Upper lobe of left lung (tissue), 6 donors: Measurements from ENCODE around the gene PSD2. TPM values are rescaled to one million over a fixed set of nuclear protein-coding genes. Genes with fewer than 3 reads are reported as not detected.
A peak's percentile ranks its signal among the peaks of the same experiment; 100 is the strongest.

Experiments used
- ATAC-seq, 2 donors: fragments of 200-7000 bp; cut with Tn5 transposase; one replicate each; pipeline ENCODE4 v1.9.1; 2022; ENCODE audit warnings: mild to moderate bottlenecking in 2 of 2, moderate library complexity in 2 of 2; ENCODE audit not compliant: low FRiP score in 2 of 2
- DNase-seq, 2 donors: peaks; one replicate each; pipeline ENCODE4 v3.0.0-alpha.2; 2019 to 2020
- H3K27ac ChIP-seq, 4 donors: fragments of 200-600 bp; sonication (generic); one replicate each; pipeline ENCODE4 v1.5.1; 2016 to 2019
- H3K27me3 ChIP-seq, 4 donors: fragments of 200-600 bp; sonication (generic); one replicate each; pipeline ENCODE4 v1.5.1; 2017 to 2019
- H3K36me3 ChIP-seq, 4 donors: fragments of 200-600 bp; sonication (generic); one replicate each; pipeline ENCODE4 v1.5.1; 2016 to 2019
- H3K4me1 ChIP-seq, 4 donors: fragments of 200-600 bp; sonication (generic); one replicate each; pipeline ENCODE4 v1.5.1; 2018 to 2019
- H3K4me3 ChIP-seq, 4 donors: fragments of 200-600 bp; sonication (generic); one replicate each; pipeline ENCODE4 v1.5.1; 2017 to 2019; ENCODE audit warnings: mild to moderate bottlenecking in 2 of 4, moderate library complexity in 1 of 4
- H3K9me3 ChIP-seq, 4 donors: fragments of 200-600 bp; sonication (generic); one replicate each; pipeline ENCODE4 v1.5.1; 2018 to 2019
- EP300 ChIP-seq, 4 donors: sonication (generic); formaldehyde crosslinking; IDR thresholded peaks; one replicate each; pipeline ENCODE4 v1.5.1; 2017; ENCODE audit warnings: antibody characterized with exemption in 4 of 4, control low read depth in 2 of 4
- POLR2A ChIP-seq, 4 donors: fragments of 450-650 bp; IDR thresholded peaks; one replicate each; pipeline ENCODE4 v1.5.1; 2016 to 2017; ENCODE audit warnings: antibody characterized with exemption in 4 of 4, mild to moderate bottlenecking in 2 of 4
- POLR2AphosphoS5 ChIP-seq, 2 donors: sonication (generic); formaldehyde crosslinking; IDR thresholded peaks; one replicate each; pipeline ENCODE4 v1.5.1; 2017; ENCODE audit warnings: antibody characterized with exemption in 2 of 2
- whole genome bisulfite sequencing, 2 donors: methylation state at CpG; one replicate each; pipeline ENCODE4 v1.1.5; 2017 to 2018; 5-methylcytosine and 5-hydroxymethylcytosine counted together
- small RNA-seq, 4 donors: library from RNA; depleted of rRNA; stranded (forward); fragments of <200 nt; gene quantifications; one replicate each; pipeline ENCODE3, GENCODE V24; 2016
- total RNA-seq, 6 donors: library from RNA; depleted of rRNA in 4 of 6; stranded (reverse); fragments of >200 nt in 4 of 6; gene quantifications; one replicate each; pipeline versions ENCODE4 v1.1.0 to v1.2.1, GENCODE V29; 2016 to 2021
- TF ChIP-seq, protein P1 (sequence below), 6 experiments: fragments of 450-650 bp in 4 of 6; fragments of 200-600 bp in 2 of 6; sonication (generic) in 2 of 6; IDR thresholded peaks; one replicate each; pipeline ENCODE4 v1.5.1; 2016 to 2019; ENCODE audit warnings: antibody characterized with exemption in 6 of 6
- donor health status: DM: no; HTN: no; CAD: no; lungs with moderate emphysema.
- donor health status: DM: no; HTN: yes; CAD: no; lungs with severe emphysema.

PSD2 gene
- total RNA-seq, 6 donors from 2014 or later = 0.10 to 0.15 (median 0.11) TPM; not detected in 3

GRCh38 chr5:139893873-139894272 is 98.3 kb downstream of the PSD2 start:
- peak in 1 of 2 donors; percentile 48 for DNase-seq
- 80 to 81% methylated on average over 3 to 9 of the region's 9 CpGs for WGBS, 2 donors
- ATAC-seq = no peak
- no peaks in the 10 kb centered on the region for H3K27me3 ChIP-seq
- no peak for TF ChIP-seq POLR2AphosphoS5 (IDR thresholded peaks at IDR 0.05)
- TF ChIP-seq POLR2A (IDR thresholded peaks at IDR 0.05) = no peak
- TF ChIP-seq, protein P1, sequence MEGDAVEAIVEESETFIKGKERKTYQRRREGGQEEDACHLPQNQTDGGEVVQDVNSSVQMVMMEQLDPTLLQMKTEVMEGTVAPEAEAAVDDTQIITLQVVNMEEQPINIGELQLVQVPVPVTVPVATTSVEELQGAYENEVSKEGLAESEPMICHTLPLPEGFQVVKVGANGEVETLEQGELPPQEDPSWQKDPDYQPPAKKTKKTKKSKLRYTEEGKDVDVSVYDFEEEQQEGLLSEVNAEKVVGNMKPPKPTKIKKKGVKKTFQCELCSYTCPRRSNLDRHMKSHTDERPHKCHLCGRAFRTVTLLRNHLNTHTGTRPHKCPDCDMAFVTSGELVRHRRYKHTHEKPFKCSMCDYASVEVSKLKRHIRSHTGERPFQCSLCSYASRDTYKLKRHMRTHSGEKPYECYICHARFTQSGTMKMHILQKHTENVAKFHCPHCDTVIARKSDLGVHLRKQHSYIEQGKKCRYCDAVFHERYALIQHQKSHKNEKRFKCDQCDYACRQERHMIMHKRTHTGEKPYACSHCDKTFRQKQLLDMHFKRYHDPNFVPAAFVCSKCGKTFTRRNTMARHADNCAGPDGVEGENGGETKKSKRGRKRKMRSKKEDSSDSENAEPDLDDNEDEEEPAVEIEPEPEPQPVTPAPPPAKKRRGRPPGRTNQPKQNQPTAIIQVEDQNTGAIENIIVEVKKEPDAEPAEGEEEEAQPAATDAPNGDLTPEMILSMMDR (IDR thresholded peaks at IDR 0.05) = no peak
- TF ChIP-seq EP300 (IDR thresholded peaks at IDR 0.05) = no peak
- no peaks in the 10 kb centered on the region for H3K4me1 ChIP-seq
- H3K27ac ChIP-seq = no peak overlapping the region
- no peaks in the 10 kb centered on the region for H3K9me3 ChIP-seq
- H3K4me3 ChIP-seq = no peak overlapping the region
- H3K36me3 ChIP-seq = no peaks in the 10 kb centered on the region

Small RNAs within 50 kb of the gene (small RNA-seq; reads per million reads assigned to genes)
- 0 reads per million in 4 donors for gene AC008667.4

Other genes with a start within 250 kb of the PSD2 start
- gene UBE2D2, start 234.5 kb upstream of the PSD2 start, total RNA-seq = 100 to 1,000 TPM in 1 of 6 donors, 10 to 100 TPM in 5; 61.8 to 106 (median 86.7) TPM
- gene CXXC5, start 147.5 kb upstream of the PSD2 start, total RNA-seq = 10 to 100 TPM; 25.7 to 39.5 (median 33.0) TPM
- gene NRG2, start 247.5 kb downstream of the PSD2 start, total RNA-seq = 1 to 10 TPM in 3 of 6 donors, under 1 TPM in 3; 0.46 to 4.2 (median 1.5) TPM